K562 (cell line): ENCODE measurements around the gene ZNF30. TPM values are rescaled to one million over a fixed set of nuclear protein-coding genes. Genes with fewer than 3 reads are reported as not detected.
"Not testable (repeated sequence)": the region's sequence is repeated elsewhere in the genome, so short reads cannot be mapped to it uniquely, and the experiment has no call there.

Experiments
- ATAC-seq: fragments of 200-7000 bp; cut with Tn5 transposase; 3 replicates; pipeline ENCODE4 v1.9.1; 2020; ENCODE audit warnings: moderate library complexity
- BruUV-seq: library from RNA; stranded (reverse); fragments of 400-500 nt; replicated peaks from 2 replicates; lab custom pipeline; 2021; lab: Mats Ljungman, UMichigan
- CTCF ChIA-PET: fragments of 300-600 bp; formaldehyde crosslinking; extraction: SDS; loops from one replicate; lab custom pipeline; 2021; ENCODE audit warnings: low intra/inter-chr PET ratio; lab: Yijun Ruan, JAX
- POLR2A ChIA-PET: fragments of 300-600, 350-650 bp; sonication (Branson Sonifier 250); formaldehyde crosslinking; extraction: SDS; loops from one replicate; lab custom pipeline; 2021; ENCODE audit warnings: antibody characterized with exemption, inconsistent platforms; lab: Yijun Ruan, JAX
- DNase-seq, 4 experiments: peaks; one replicate each; pipeline versions ENCODE4 v3.0.0 to v3.0.0-alpha.2; 2011 to 2018; ENCODE audit warnings: low spot score in 3 of 4, mixed read lengths in 3 of 4; ENCODE audit errors: extremely low read depth in 1 of 4
- FAIRE-seq: peaks from 2 replicates; lab custom pipeline; 2011; peaks lifted over from hg19 to GRCh38; lab: Jason Lieb, UNC
- H2AFZ ChIP-seq: 2 replicates; pipeline ENCODE4 v1.6.0; 2011; ENCODE audit warnings: low read depth, low read length, control low read depth, inconsistent platforms
- H3K27ac ChIP-seq: fragments of 200-600 bp; 3 replicates; pipeline ENCODE4 v1.8.0; 2011; ENCODE audit warnings: low read depth, mild to moderate bottlenecking, control low read depth, inconsistent platforms, low read length, moderate library complexity, mixed read lengths; ENCODE audit errors: extremely low read depth
- H3K27me3 ChIP-seq, 2 experiments: fragments of 300-600 bp in 1 of 2; 2 replicates in 1 of 2; 3 replicates in 1 of 2; pipeline versions ENCODE4 v1.6.0 to v1.8.0; 2011; ENCODE audit warnings: inconsistent platforms in 2 of 2, low read length in 2 of 2, mild to moderate bottlenecking in 1 of 2, mixed read lengths in 1 of 2, moderate library complexity in 1 of 2; ENCODE audit not compliant: control insufficient read depth in 2 of 2, insufficient read depth in 2 of 2
- H3K36me3 ChIP-seq: fragments of 300-600 bp; 3 replicates; pipeline ENCODE4 v1.8.0; 2011; ENCODE audit warnings: mild to moderate bottlenecking, low read length, inconsistent platforms; ENCODE audit not compliant: control insufficient read depth, insufficient read depth
- H3K4me1 ChIP-seq, 2 experiments: fragments of 200-600 bp in 1 of 2; replicated peaks in 1 of 2; 2 replicates in 1 of 2; 3 replicates in 1 of 2; pipeline versions ENCODE4 v1.5.1 to v1.8.0; 2011; ENCODE audit warnings: inconsistent platforms in 2 of 2, low read length in 2 of 2, mild to moderate bottlenecking in 1 of 2, mixed read lengths in 1 of 2, moderate library complexity in 1 of 2; ENCODE audit not compliant: control insufficient read depth in 2 of 2, insufficient read depth in 2 of 2
- H3K4me2 ChIP-seq: 2 replicates; pipeline ENCODE4 v1.6.1; 2011; ENCODE audit warnings: low read length, control low read depth, inconsistent platforms, mixed read lengths; ENCODE audit not compliant: insufficient read depth
- H3K4me3 ChIP-seq: fragments of 200-600 bp; sonication (generic), shearing (Covaris generic); 2 replicates; pipeline ENCODE4 v1.5.1; 2016; ENCODE audit warnings: control low read depth, inconsistent platforms
- H3K79me2 ChIP-seq: fragments of 200-600 bp; 3 replicates; pipeline ENCODE4 v1.8.0; 2011; ENCODE audit warnings: low read length, inconsistent platforms; ENCODE audit not compliant: control insufficient read depth, insufficient read depth
- H3K9ac ChIP-seq, 2 experiments: 2 replicates each; pipeline versions ENCODE4 v1.6.0 to v1.6.1; 2011; ENCODE audit warnings: low read depth in 2 of 2, low read length in 2 of 2, control low read depth in 1 of 2, inconsistent platforms in 1 of 2, mild to moderate bottlenecking in 1 of 2, mixed read lengths in 1 of 2; ENCODE audit not compliant: insufficient read depth in 1 of 2
- H3K9me1 ChIP-seq: one replicate; pipeline ENCODE4 v1.6.0; 2011; ENCODE audit warnings: inconsistent platforms, mild to moderate bottlenecking, low read length, moderate library complexity; ENCODE audit not compliant: control insufficient read depth, insufficient read depth
- H3K9me3 ChIP-seq: replicated peaks from 2 replicates; pipeline ENCODE4 v1.5.1; 2011; ENCODE audit warnings: low read depth, low read length, inconsistent platforms; ENCODE audit not compliant: control insufficient read depth, insufficient read depth
- H4K20me1 ChIP-seq: replicated peaks from 2 replicates; pipeline ENCODE4 v1.6.1; 2011; ENCODE audit warnings: low read length, inconsistent platforms, mixed read lengths; ENCODE audit not compliant: control insufficient read depth, insufficient read depth
- CBX3 ChIP-seq, 2 experiments: IDR thresholded peaks; 1 replicate in 1 of 2; 2 replicates in 1 of 2; pipeline ENCODE4 v1.6.1; 2012; ENCODE audit warnings: inconsistent platforms in 2 of 2, low read length in 2 of 2, borderline replicate concordance in 1 of 2, control low read depth in 1 of 2
- KAT7 ChIP-seq: sonication (generic); formaldehyde crosslinking; IDR thresholded peaks from 2 replicates; pipeline ENCODE4 v1.8.0; 2022; ENCODE audit warnings: missing genetic modification reagents, mild to moderate bottlenecking, borderline replicate concordance
- WGBS: fragments of 100-300 bp; shearing (Covaris generic); methylation state at CpG from one replicate; pipeline ENCODE4 v1.1.6; 2016; ENCODE audit warnings: low coverage, mixed read lengths; ENCODE audit not compliant: insufficient coverage; ENCODE audit errors: missing lambda C conversion rate; 5-methylcytosine and 5-hydroxymethylcytosine counted together
- in situ Hi-C: fragments of 300-500 bp; cut with MboI; formaldehyde crosslinking; loops from 4 replicates; pipeline ENCODE4 v1.15.0; 2018; ENCODE audit warnings: inconsistent platforms, mixed read lengths
- intact Hi-C: fragments of 100-400 bp; cut with micrococcal nuclease; formaldehyde crosslinking; loops from 2 replicates; pipeline ENCODE4 v1.14.2; 2022
- polyA plus RNA-seq, 8 experiments: library from polyadenylated mRNA; depleted of rRNA in 4 of 8; stranded (reverse) in 5 of 8; unstranded in 3 of 8; fragments of >200 nt; fragmentation: Nextera tagmentation in 2 of 8; fragmentation: Illumina TruSeq in 1 of 8; extraction: Ambion mirVana in 2 of 8; extraction: Trizol in 1 of 8; gene quantifications; 2 replicates each; pipeline versions ENCODE4 v1.2.1 to v1.2.3, GENCODE V29; 2011 to 2014; ENCODE audit warnings: inconsistent platforms in 1 of 8, missing spikeins in 1 of 8
- total RNA-seq, 7 experiments: library from RNA; depleted of rRNA in 6 of 7; stranded (reverse); fragments of >200 nt in 6 of 7; fragmentation: Illumina TruSeq in 2 of 7; extraction: Trizol in 2 of 7; gene quantifications; 2 replicates each; pipeline versions ENCODE4 v1.2.1 to v1.2.3, GENCODE V29; 2011 to 2021; ENCODE audit warnings: low replicate concordance in 1 of 7

ZNF30 gene
- total and polyA plus RNA-seq, 9 of the 15 experiments (the other 6 are each of a cell fraction or from before 2014, with no cell fraction given) = 7.3 to 13.4 (median 10.6) TPM

GRCh38 chr19:34992582-34992981 lies 65.9 kb downstream of the ZNF30 start:
- H3K9me3 ChIP-seq, CTCF ChIA-PET, H3K36me3 ChIP-seq, intact Hi-C loops, BruUV-seq, DNase-seq, H3K27ac ChIP-seq, in situ Hi-C loops, H3K9ac ChIP-seq, H3K4me1 ChIP-seq, ATAC-seq, FAIRE-seq, H3K9me1 ChIP-seq, H2AFZ ChIP-seq, H3K4me3 ChIP-seq, H3K4me2 ChIP-seq, H3K79me2 ChIP-seq, H4K20me1 ChIP-seq: not testable (repeated sequence)
- POLR2A ChIA-PET = interaction anchor here (0.9 to 1.0 kb wide), 2 partner anchors 9 to 15 kb away, joined by 3 to 4 read pairs; no protein-coding TSS in a partner anchor
- 25% methylated on average over 7 of the region's 7 CpGs for WGBS
- H3K27me3 ChIP-seq = peaks cover 0 to 14% of the 10 kb centered on the region in 2 experiments; a peak in 1 of 5 replicates

- BruUV-seq = no TSS peak
- Histone ChIP-seq H2AFZ (peak overlapping the region; percentile 49; the same call in 1 of the 2 replicates), H3K36me3 (no peaks in the 10 kb centered on the region), H3K79me2 (no peaks in the 10 kb centered on the region), H3K4me1 (peaks cover 7 to 10% of the 10 kb centered on the region in 2 experiments; a peak in 4 of 5 replicates), H3K27ac (no peak overlapping the region), H3K9me3 (0 out of 2 replicates have a peak, but pooled peaks cover 2% of the 10 kb centered on the region), H3K27me3 (peaks cover 0 to 10% of the 10 kb centered on the region in 2 experiments; a peak in 1 of 5 replicates), H3K4me2 (no peak overlapping the region), H3K9ac (no peak overlapping the region), H3K4me3 (no peak overlapping the region), H3K9me1 (no peaks in the 10 kb centered on the region), H4K20me1 (no peaks in the 10 kb centered on the region)
- intact Hi-C loops (no loop called here), in situ Hi-C loops (no loop called here)
- ATAC-seq (no peak), FAIRE-seq (no peak), DNase-seq (no peak)
- POLR2A ChIA-PET = no interaction called here
- CTCF ChIA-PET = no interaction called here
- WGBS = 44% methylated on average over 8 of the region's 9 CpGs
- TF ChIP-seq CBX3 (IDR thresholded peaks at IDR 0.05; ENCODE audit: borderline replicate concordance in 1 of 2, low read length in 2 of 2) = 0 out of 3 replicates have a peak, but pooled peaks of 1 of the 2 experiments have one; percentile 8
- no peak for TF ChIP-seq KAT7 (CRISPR knock-in tag)
These were observed 67.6 kb downstream of the ZNF30 start for GRCh38 chr19:34994286-34994642.

Other genes with a start within 250 kb of the ZNF30 start
Only the 7 nearest of the 13 such genes appear.
- 8.4 and 13.6 TPM in 2 replicates for gene ZNF181, start 192.7 kb upstream of the ZNF30 start, total RNA-seq (2014; rRNA removed)
- 12.5 and 12.6 TPM in 2 replicates for gene ZNF181, start 192.7 kb upstream of the ZNF30 start, total RNA-seq (2014; rRNA removed; fragmentation: Illumina TruSeq; extraction: Trizol)
- gene ZNF181, start 192.7 kb upstream of the ZNF30 start, total RNA-seq (2015; rRNA removed; fragmentation: Illumina TruSeq; extraction: Trizol) = 11.5 and 12.1 TPM in 2 replicates
- 9.4 and 10.1 TPM in 2 replicates for gene ZNF181, start 192.7 kb upstream of the ZNF30 start, total RNA-seq (2021)
- gene ZNF181, start 192.7 kb upstream of the ZNF30 start, polyA plus RNA-seq (2011; rRNA removed) = 10.1 and 14.3 TPM in 2 replicates
- 11.7 and 11.8 TPM in 2 replicates for gene ZNF181, start 192.7 kb upstream of the ZNF30 start, polyA plus RNA-seq (2014; fragmentation: Illumina TruSeq; extraction: Trizol)
- gene ZNF181, start 192.7 kb upstream of the ZNF30 start, polyA plus RNA-seq (2014; fragmentation: Nextera tagmentation; extraction: Ambion mirVana) = 1 to 10 TPM; 4.3 to 6.9 TPM
- 14.1 and 20.3 TPM in 2 replicates for gene ZNF181, start 192.7 kb upstream of the ZNF30 start, polyA plus RNA-seq (2014; rRNA removed)
- 3.2 and 4.3 TPM in 2 replicates for gene ZNF599, start 153.7 kb upstream of the ZNF30 start, total RNA-seq (2014; rRNA removed)
- 2.2 and 2.8 TPM in 2 replicates for gene ZNF599, start 153.7 kb upstream of the ZNF30 start, total RNA-seq (2014; rRNA removed; fragmentation: Illumina TruSeq; extraction: Trizol)
- gene ZNF599, start 153.7 kb upstream of the ZNF30 start, total RNA-seq (2015; rRNA removed; fragmentation: Illumina TruSeq; extraction: Trizol) = 2.3 TPM in 2 replicates
- gene ZNF599, start 153.7 kb upstream of the ZNF30 start, total RNA-seq (2021) = 3.2 and 3.3 TPM in 2 replicates
- gene ZNF599, start 153.7 kb upstream of the ZNF30 start, polyA plus RNA-seq (2011; rRNA removed) = 4.4 and 5.8 TPM in 2 replicates
- 2.4 and 2.8 TPM in 2 replicates for gene ZNF599, start 153.7 kb upstream of the ZNF30 start, polyA plus RNA-seq (2014; fragmentation: Illumina TruSeq; extraction: Trizol)
- gene ZNF599, start 153.7 kb upstream of the ZNF30 start, polyA plus RNA-seq (2014; fragmentation: Nextera tagmentation; extraction: Ambion mirVana) = under 1 TPM; 0.71 to 0.73 TPM
- gene ZNF599, start 153.7 kb upstream of the ZNF30 start, polyA plus RNA-seq (2014; rRNA removed) = 6.0 and 6.7 TPM in 2 replicates
- 14.5 and 14.6 TPM in 2 replicates for gene ZNF792, start 37.3 kb downstream of the ZNF30 start, total RNA-seq (2014; rRNA removed)
- gene ZNF792, start 37.3 kb downstream of the ZNF30 start, total RNA-seq (2014; rRNA removed; fragmentation: Illumina TruSeq; extraction: Trizol) = 15.8 and 17.7 TPM in 2 replicates
- gene ZNF792, start 37.3 kb downstream of the ZNF30 start, total RNA-seq (2015; rRNA removed; fragmentation: Illumina TruSeq; extraction: Trizol) = 10.0 and 10.4 TPM in 2 replicates
- 15.5 and 16.5 TPM in 2 replicates for gene ZNF792, start 37.3 kb downstream of the ZNF30 start, total RNA-seq (2021)
- 9.6 and 12.0 TPM in 2 replicates for gene ZNF792, start 37.3 kb downstream of the ZNF30 start, polyA plus RNA-seq (2011; rRNA removed)
- gene ZNF792, start 37.3 kb downstream of the ZNF30 start, polyA plus RNA-seq (2014; fragmentation: Illumina TruSeq; extraction: Trizol) = 9.9 and 10.2 TPM in 2 replicates
- 1 to 10 TPM; 3.3 to 3.5 TPM for gene ZNF792, start 37.3 kb downstream of the ZNF30 start, polyA plus RNA-seq (2014; fragmentation: Nextera tagmentation; extraction: Ambion mirVana)
- gene ZNF792, start 37.3 kb downstream of the ZNF30 start, polyA plus RNA-seq (2014; rRNA removed) = 7.0 and 7.9 TPM in 2 replicates
- 41.8 and 47.0 TPM in 2 replicates for gene GRAMD1A, start 73.4 kb downstream of the ZNF30 start, total RNA-seq (2014; rRNA removed)
- 13.9 and 16.4 TPM in 2 replicates for gene GRAMD1A, start 73.4 kb downstream of the ZNF30 start, total RNA-seq (2014; rRNA removed; fragmentation: Illumina TruSeq; extraction: Trizol)
- gene GRAMD1A, start 73.4 kb downstream of the ZNF30 start, total RNA-seq (2015; rRNA removed; fragmentation: Illumina TruSeq; extraction: Trizol) = 19.4 and 20.5 TPM in 2 replicates
- gene GRAMD1A, start 73.4 kb downstream of the ZNF30 start, total RNA-seq (2021) = 58.7 and 62.5 TPM in 2 replicates
- 39.4 and 54.3 TPM in 2 replicates for gene GRAMD1A, start 73.4 kb downstream of the ZNF30 start, polyA plus RNA-seq (2011; rRNA removed)
- gene GRAMD1A, start 73.4 kb downstream of the ZNF30 start, polyA plus RNA-seq (2014; fragmentation: Illumina TruSeq; extraction: Trizol) = 38.5 and 54.1 TPM in 2 replicates
- gene GRAMD1A, start 73.4 kb downstream of the ZNF30 start, polyA plus RNA-seq (2014; fragmentation: Nextera tagmentation; extraction: Ambion mirVana) = 1 to 10 TPM; 1.4 to 1.7 TPM
- gene GRAMD1A, start 73.4 kb downstream of the ZNF30 start, polyA plus RNA-seq (2014; rRNA removed) = 61.7 and 63.8 TPM in 2 replicates
- gene SCN1B, start 103.6 kb downstream of the ZNF30 start, total RNA-seq (2014; rRNA removed) = 0.91 and 1.6 TPM in 2 replicates
- gene SCN1B, start 103.6 kb downstream of the ZNF30 start, total RNA-seq (2014; rRNA removed; fragmentation: Illumina TruSeq; extraction: Trizol) = 0.51 and 0.80 TPM in 2 replicates
- 0.91 and 1.2 TPM in 2 replicates for gene SCN1B, start 103.6 kb downstream of the ZNF30 start, total RNA-seq (2015; rRNA removed; fragmentation: Illumina TruSeq; extraction: Trizol)
- gene SCN1B, start 103.6 kb downstream of the ZNF30 start, total RNA-seq (2021) = 1.8 TPM in 2 replicates
- gene SCN1B, start 103.6 kb downstream of the ZNF30 start, polyA plus RNA-seq (2011; rRNA removed) = 2.5 and 4.2 TPM in 2 replicates
- 0.79 and 1.0 TPM in 2 replicates for gene SCN1B, start 103.6 kb downstream of the ZNF30 start, polyA plus RNA-seq (2014; fragmentation: Illumina TruSeq; extraction: Trizol)
- gene SCN1B, start 103.6 kb downstream of the ZNF30 start, polyA plus RNA-seq (2014; fragmentation: Nextera tagmentation; extraction: Ambion mirVana) = under 1 TPM; 0.03 to 0.06 TPM
- 1.2 and 2.1 TPM in 2 replicates for gene SCN1B, start 103.6 kb downstream of the ZNF30 start, polyA plus RNA-seq (2014; rRNA removed)
- not detected in 2 replicates for gene HPN, start 114.8 kb downstream of the ZNF30 start, total RNA-seq (2014; rRNA removed)
- gene HPN, start 114.8 kb downstream of the ZNF30 start, total RNA-seq (2014; rRNA removed; fragmentation: Illumina TruSeq; extraction: Trizol) = not detected in 2 replicates
- gene HPN, start 114.8 kb downstream of the ZNF30 start, total RNA-seq (2015; rRNA removed; fragmentation: Illumina TruSeq; extraction: Trizol) = 0.15 TPM in 1 of 2 replicates, not detected in the other
- 0.20 and 0.36 TPM in 2 replicates for gene HPN, start 114.8 kb downstream of the ZNF30 start, total RNA-seq (2021)
- gene HPN, start 114.8 kb downstream of the ZNF30 start, polyA plus RNA-seq (2011; rRNA removed) = 0.10 and 0.11 TPM in 2 replicates
- not detected in 2 replicates for gene HPN, start 114.8 kb downstream of the ZNF30 start, polyA plus RNA-seq (2014; fragmentation: Illumina TruSeq; extraction: Trizol)
- not detected for gene HPN, start 114.8 kb downstream of the ZNF30 start, polyA plus RNA-seq (2014; fragmentation: Nextera tagmentation; extraction: Ambion mirVana)
- gene HPN, start 114.8 kb downstream of the ZNF30 start, polyA plus RNA-seq (2014; rRNA removed) = not detected in 2 replicates
- gene FXYD3, start 188.9 kb downstream of the ZNF30 start, total RNA-seq (2014; rRNA removed) = not detected in 2 replicates
- not detected in 2 replicates for gene FXYD3, start 188.9 kb downstream of the ZNF30 start, total RNA-seq (2014; rRNA removed; fragmentation: Illumina TruSeq; extraction: Trizol)
- not detected in 2 replicates for gene FXYD3, start 188.9 kb downstream of the ZNF30 start, total RNA-seq (2015; rRNA removed; fragmentation: Illumina TruSeq; extraction: Trizol)
- 0.24 and 0.60 TPM in 2 replicates for gene FXYD3, start 188.9 kb downstream of the ZNF30 start, total RNA-seq (2021)
- not detected in 2 replicates for gene FXYD3, start 188.9 kb downstream of the ZNF30 start, polyA plus RNA-seq (2011; rRNA removed)
- not detected in 2 replicates for gene FXYD3, start 188.9 kb downstream of the ZNF30 start, polyA plus RNA-seq (2014; fragmentation: Illumina TruSeq; extraction: Trizol)
- gene FXYD3, start 188.9 kb downstream of the ZNF30 start, polyA plus RNA-seq (2014; fragmentation: Nextera tagmentation; extraction: Ambion mirVana) = not detected
- gene FXYD3, start 188.9 kb downstream of the ZNF30 start, polyA plus RNA-seq (2014; rRNA removed) = not detected in 2 replicates